Caco-2 (cell line): ENCODE measurements around the gene CTIF. TPM values are rescaled to one million over a fixed set of nuclear protein-coding genes. Genes with fewer than 3 reads are reported as not detected.

ENCODE experiments used
- BruUV-seq: library from RNA; stranded (reverse); fragments of 400-500 nt; replicated peaks from 2 replicates; lab custom pipeline; 2021; lab: Mats Ljungman, UMichigan
- CTCF ChIA-PET: fragments of 300-600 bp; sonication (Branson Sonifier 250); formaldehyde crosslinking; loops from one replicate; lab custom pipeline; 2022; ENCODE audit warnings: antibody characterized with exemption; lab: Charles Lee
- POLR2A ChIA-PET: fragments of 300-600 bp; sonication (Branson Sonifier 250); formaldehyde crosslinking; loops from one replicate; lab custom pipeline; 2022; ENCODE audit warnings: antibody characterized with exemption; lab: Charles Lee
- DNase-seq, 2 experiments: peaks; one replicate each; pipeline versions ENCODE4 v3.0.0 to v3.0.0-alpha.2; 2020 to 2022
- H3K27me3 ChIP-seq: replicated peaks from 2 replicates; pipeline ENCODE4 v1.6.0; 2011; ENCODE audit warnings: low read length; ENCODE audit not compliant: control insufficient read depth, insufficient read depth
- H3K36me3 ChIP-seq: 2 replicates; pipeline ENCODE4 v1.5.1; 2011; ENCODE audit warnings: low read length; ENCODE audit not compliant: control insufficient read depth, insufficient read depth
- H3K4me1 ChIP-seq: fragments of 250-450 bp; sonication (Bioruptor Pico); 2 replicates; pipeline ENCODE4 v1.5.1; 2020; ENCODE audit warnings: mild to moderate bottlenecking
- H3K4me3 ChIP-seq: 2 replicates; pipeline ENCODE4 v1.5.1; 2011; ENCODE audit warnings: low read depth, mild to moderate bottlenecking, control low read depth, low read length
- H3K9me3 ChIP-seq: fragments of 250-450 bp; sonication (Bioruptor Pico); 2 replicates; pipeline ENCODE4 v1.5.1; 2020; ENCODE audit warnings: mild to moderate bottlenecking, moderate library complexity
- H3K27ac Mint-ChIP-seq: one replicate; pipeline ENCODE4 v1.8.0; 2022; ENCODE audit warnings: mixed read lengths; ENCODE audit not compliant: unreplicated experiment
- H3K27me3 Mint-ChIP-seq: one replicate; pipeline ENCODE4 v1.8.0; 2022; ENCODE audit warnings: mixed read lengths; ENCODE audit not compliant: insufficient read depth, unreplicated experiment
- H3K36me3 Mint-ChIP-seq: one replicate; pipeline ENCODE4 v1.8.0; 2022; ENCODE audit warnings: mild to moderate bottlenecking, mixed read lengths; ENCODE audit not compliant: insufficient read depth, unreplicated experiment
- H3K4me1 Mint-ChIP-seq: one replicate; pipeline ENCODE4 v1.8.0; 2022; ENCODE audit warnings: low read depth, mixed read lengths; ENCODE audit not compliant: unreplicated experiment
- H3K4me3 Mint-ChIP-seq: one replicate; pipeline ENCODE4 v1.8.0; 2022; ENCODE audit warnings: mild to moderate bottlenecking, moderate library complexity, mixed read lengths; ENCODE audit not compliant: unreplicated experiment
- H3K9me3 Mint-ChIP-seq: one replicate; pipeline ENCODE4 v1.8.0; 2022; ENCODE audit warnings: mixed read lengths; ENCODE audit not compliant: unreplicated experiment
- CTCF ChIP-seq, 2 experiments: fragments of 200-600 bp in 1 of 2; IDR thresholded peaks; 1 replicate in 1 of 2; 2 replicates in 1 of 2; pipeline versions ENCODE4 v1.5.1 to v1.8.0; 2011 to 2022; ENCODE audit warnings: antibody characterized with exemption in 1 of 2, control low read depth in 1 of 2, inconsistent platforms in 1 of 2, low read depth in 1 of 2, low read length in 1 of 2, mild to moderate bottlenecking in 1 of 2, moderate library complexity in 1 of 2; ENCODE audit not compliant: insufficient read depth in 1 of 2, severe bottlenecking in 1 of 2, unreplicated experiment in 1 of 2
- intact Hi-C: fragments of 100-400 bp; cut with micrococcal nuclease; formaldehyde crosslinking; loops from one replicate; pipeline ENCODE4 v1.10.0; 2022; ENCODE audit not compliant: unreplicated experiment
- total RNA-seq: library from RNA; stranded (reverse); gene quantifications from 2 replicates; pipeline ENCODE4 v1.2.3, GENCODE V29; 2022

The CTIF gene
- total RNA-seq, 1 experiment from 2014 or later = 19.9 TPM

GRCh38 chr18:48751727-48752468 is 213.1 kb downstream of the CTIF start:
- Histone ChIP-seq H3K4me3 (no peak overlapping the region), H3K27me3 (no peaks in the 10 kb centered on the region), H3K36me3 (no peaks in the 10 kb centered on the region), H3K4me1 (no peaks in the 10 kb centered on the region; the same call in 1 of the 2 replicates), H3K9me3 (no peaks in the 10 kb centered on the region)
- ChIA-PET CTCF (no interaction called here), POLR2A (no interaction called here)
- H3K36me3 Mint-ChIP-seq = no peaks in the 10 kb centered on the region
- H3K27ac Mint-ChIP-seq = no peak overlapping the region
- TF ChIP-seq CTCF (IDR thresholded peaks at IDR 0.05; ENCODE audit: insufficient read depth in 1 of 2, low read depth in 1 of 2, low read length in 1 of 2, severe bottlenecking in 1 of 2, unreplicated experiment in 1 of 2) = no peak
- intact Hi-C loops = no loop called here
- no peaks in the 10 kb centered on the region for H3K4me1 Mint-ChIP-seq
- no peak overlapping the region for H3K4me3 Mint-ChIP-seq
- no peak for DNase-seq
- no peaks in the 10 kb centered on the region for H3K9me3 Mint-ChIP-seq
- H3K27me3 Mint-ChIP-seq = no peaks in the 10 kb centered on the region
- BruUV-seq = no TSS peak

GRCh38 chr18:48752478-48752877 is 213.6 kb downstream of the CTIF start:
- Histone ChIP-seq H3K36me3 (no peaks in the 10 kb centered on the region), H3K27me3 (no peaks in the 10 kb centered on the region), H3K9me3 (no peaks in the 10 kb centered on the region), H3K4me1 (no peaks in the 10 kb centered on the region; the same call in 1 of the 2 replicates), H3K4me3 (no peak overlapping the region)
- BruUV-seq = no TSS peak
- intact Hi-C loops = no loop called here
- TF ChIP-seq CTCF (IDR thresholded peaks at IDR 0.05; ENCODE audit: insufficient read depth in 1 of 2, low read depth in 1 of 2, low read length in 1 of 2, severe bottlenecking in 1 of 2, unreplicated experiment in 1 of 2) = no peak
- ChIA-PET CTCF (no interaction called here), POLR2A (no interaction called here)
- no peak for DNase-seq
- Mint-ChIP-seq H3K9me3 (no peaks in the 10 kb centered on the region), H3K4me1 (no peaks in the 10 kb centered on the region), H3K27me3 (no peaks in the 10 kb centered on the region), H3K27ac (no peak overlapping the region), H3K36me3 (no peaks in the 10 kb centered on the region), H3K4me3 (no peak overlapping the region)

GRCh38 chr18:48752928-48753327 is 214.1 kb downstream of the CTIF start:
- H3K4me3 Mint-ChIP-seq = no peak overlapping the region
- no peaks in the 10 kb centered on the region for H3K27me3 Mint-ChIP-seq
- Histone ChIP-seq H3K4me1 (no peaks in the 10 kb centered on the region; the same call in 1 of the 2 replicates), H3K4me3 (no peak overlapping the region), H3K9me3 (no peaks in the 10 kb centered on the region), H3K27me3 (no peaks in the 10 kb centered on the region), H3K36me3 (no peaks in the 10 kb centered on the region)
- CTCF ChIA-PET = no interaction called here
- no peaks in the 10 kb centered on the region for H3K36me3 Mint-ChIP-seq
- POLR2A ChIA-PET = no interaction called here
- DNase-seq = no peak
- H3K27ac Mint-ChIP-seq = no peak overlapping the region
- H3K4me1 Mint-ChIP-seq = no peaks in the 10 kb centered on the region
- intact Hi-C loops = no loop called here
- TF ChIP-seq CTCF (IDR thresholded peaks at IDR 0.05; ENCODE audit: insufficient read depth in 1 of 2, low read depth in 1 of 2, low read length in 1 of 2, severe bottlenecking in 1 of 2, unreplicated experiment in 1 of 2) = no peak
- no TSS peak for BruUV-seq
- no peaks in the 10 kb centered on the region for H3K9me3 Mint-ChIP-seq
